NCI-H524 treated with DMSO at 0.1 percent for 48 hours (cell line): Measurements from ENCODE around the gene ANKS1A.

Experiments
- DNase-seq: peaks from one replicate; lab custom pipeline; 2025; lab: John Stamatoyannopoulos, UW

Gene ANKS1A

DNA sequence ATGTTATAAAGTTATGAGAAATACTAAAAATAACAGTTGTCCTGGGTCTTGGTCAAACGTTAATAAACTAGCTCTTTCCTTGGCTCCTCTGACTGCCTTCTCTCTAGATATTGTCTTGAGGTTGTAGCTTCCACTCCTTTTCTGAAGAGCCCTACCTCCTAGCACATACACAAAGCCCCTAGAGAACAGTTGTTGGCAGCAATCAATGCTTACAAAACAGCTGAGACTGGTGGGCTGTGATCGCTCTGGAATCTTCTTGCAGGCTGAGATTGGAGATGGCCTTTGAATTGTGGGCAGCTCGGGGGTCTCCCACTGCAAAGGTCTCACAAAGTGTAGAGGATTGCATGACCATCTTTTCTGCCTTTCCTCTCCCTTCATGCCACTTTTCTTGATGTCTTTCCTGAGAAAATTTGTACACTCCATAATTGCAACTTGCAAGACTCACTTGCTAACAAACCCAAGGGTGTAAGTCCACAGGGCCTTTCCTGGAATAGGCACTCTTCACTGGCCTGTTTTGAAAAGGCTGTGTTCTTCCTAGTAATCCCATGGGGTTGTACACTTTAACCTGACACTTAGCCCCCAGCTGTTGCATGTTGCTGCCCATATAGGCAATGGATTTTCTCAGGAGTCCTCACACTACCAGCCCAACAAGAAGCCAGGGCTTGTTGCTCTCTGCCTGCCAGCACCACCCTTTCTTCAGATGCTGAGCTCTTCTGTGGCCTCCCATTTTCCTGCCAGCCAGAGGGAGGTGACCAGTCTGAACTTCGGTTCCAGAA is 152.2 kb downstream of the ANKS1A start:
- no peak for DNase-seq

GRCh38 chr6:35042031-35042815 is 153.2 kb downstream of the ANKS1A start:
- no peak for DNase-seq

DNA sequence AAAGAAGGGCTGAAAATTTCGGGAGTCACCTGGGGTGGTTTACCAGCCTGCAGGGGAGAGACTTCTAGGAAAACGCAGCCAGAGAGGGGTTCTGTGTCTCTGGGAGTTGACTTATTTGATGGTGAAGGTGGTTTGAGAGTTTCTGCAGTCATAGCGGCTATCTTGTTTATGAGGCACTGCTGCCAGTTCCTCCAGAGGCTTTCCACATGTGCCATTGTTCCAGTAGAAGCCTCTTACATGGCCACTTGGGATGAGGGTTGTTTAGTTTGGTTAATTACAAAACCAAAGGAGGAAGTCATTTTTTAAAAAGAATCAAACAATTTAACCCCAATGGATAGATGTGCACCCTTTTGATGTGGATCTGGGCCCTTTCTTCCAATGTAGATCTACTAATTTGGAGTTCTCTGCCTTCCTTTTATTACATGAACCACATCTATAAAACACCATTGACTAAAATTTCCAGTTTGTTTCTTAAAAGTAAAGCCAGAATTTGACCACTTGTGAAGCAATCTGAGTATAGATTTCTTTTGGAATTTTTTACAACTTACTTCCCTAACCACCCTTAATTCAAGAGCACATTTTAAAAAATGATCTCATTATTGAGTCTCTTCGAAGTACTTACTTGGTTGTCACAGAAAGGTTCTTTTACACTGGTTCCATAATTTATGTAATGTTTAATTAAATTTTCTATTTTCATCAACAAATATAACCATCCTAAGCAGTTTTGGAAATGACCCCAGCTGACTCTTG is 154.5 kb downstream of the ANKS1A start:
- no peak for DNase-seq

GRCh38 chr6:35044145-35044745 is 155.2 kb downstream of the ANKS1A start:
- DNase-seq = no peak

DNA sequence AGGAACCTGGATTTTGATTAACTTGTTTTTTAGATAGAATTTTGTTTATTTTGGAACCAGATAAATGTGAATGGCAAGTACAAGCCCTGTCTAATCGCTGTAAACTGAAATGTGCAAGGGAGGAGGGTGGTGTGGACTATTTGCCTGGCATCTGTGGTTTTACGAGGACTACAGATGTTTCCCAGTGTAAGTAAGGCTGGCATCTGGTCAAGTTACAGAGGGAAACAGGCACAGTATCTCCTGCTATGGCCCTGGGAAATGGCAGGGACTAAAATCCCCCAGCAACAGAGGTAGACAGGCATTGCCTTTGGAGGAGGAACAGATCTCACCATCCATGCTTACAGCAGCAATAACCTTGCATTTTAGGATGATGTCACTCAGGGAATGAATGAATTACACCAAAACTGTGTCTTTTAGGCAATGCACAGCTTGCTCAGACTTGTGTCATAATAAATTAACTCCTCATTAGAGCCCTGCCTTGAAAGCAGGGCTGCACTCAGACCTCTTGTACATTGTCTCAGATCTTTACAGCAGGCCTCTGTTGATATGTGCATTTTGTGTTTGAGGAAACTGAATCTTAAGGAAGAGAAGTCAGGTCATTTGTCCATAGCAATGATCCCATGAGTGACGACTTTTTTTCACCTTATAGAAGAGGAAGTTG is 155.8 kb downstream of the ANKS1A start:
- DNase-seq = peak; percentile 57

DNA sequence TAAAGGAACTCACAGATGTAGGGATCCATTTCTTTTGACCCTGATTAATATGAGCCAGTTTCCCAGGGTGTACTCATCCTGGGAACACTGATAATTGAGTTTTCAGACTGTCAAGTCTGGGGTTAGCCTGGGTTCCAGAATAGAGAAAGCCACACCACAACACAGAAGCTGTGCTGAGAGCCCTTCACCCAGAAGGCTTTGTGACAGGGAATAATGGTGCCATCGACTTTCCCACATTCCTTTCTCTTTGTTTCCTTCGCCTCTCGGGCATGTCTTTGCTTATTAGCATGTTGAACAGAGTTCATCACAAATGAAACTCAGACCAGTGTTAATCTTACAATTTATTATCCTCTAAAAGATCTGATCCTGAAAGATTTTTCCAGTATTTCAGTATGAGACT is 157.0 kb downstream of the ANKS1A start:
- no peak for DNase-seq

- DNase-seq = no peak
These were observed 157.8 kb downstream of the ANKS1A start for GRCh38 chr6:35046862-35047261.

DNA sequence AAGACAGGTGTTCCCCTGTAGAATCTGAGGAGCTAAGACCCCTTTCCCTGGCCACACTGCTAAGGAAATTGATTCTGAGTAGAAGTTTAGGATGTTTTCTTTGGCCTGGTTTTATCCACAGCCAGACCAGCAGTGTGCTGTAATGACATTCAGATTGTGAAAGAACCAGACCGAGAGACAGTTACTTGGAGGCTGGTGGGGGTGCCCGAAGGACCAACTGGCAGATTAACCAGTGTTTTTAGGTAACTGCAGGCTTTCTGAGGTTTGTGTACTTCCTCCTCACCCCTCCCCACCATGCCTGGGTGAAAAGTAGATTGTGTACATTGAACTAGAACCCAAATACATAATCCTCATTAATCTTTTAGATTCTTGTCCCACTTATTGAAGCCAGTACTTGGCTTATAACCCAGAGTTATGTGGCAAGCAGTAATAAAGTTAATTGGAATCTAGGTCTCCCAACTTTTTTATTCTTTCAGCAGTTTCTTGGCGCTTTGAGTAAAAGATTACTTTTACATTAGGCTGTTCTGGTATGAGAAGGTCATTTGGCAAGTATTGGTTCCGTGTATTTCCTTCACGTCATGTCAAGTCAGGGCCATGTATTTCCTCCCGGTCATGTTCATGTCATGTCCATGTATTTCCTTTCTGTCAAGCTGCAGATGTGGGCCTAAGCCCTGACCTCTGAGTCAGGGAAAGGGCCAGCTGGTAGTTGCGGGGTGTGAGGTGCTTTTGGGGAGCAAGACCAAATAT is 158.4 kb downstream of the ANKS1A start:
- DNase-seq = no peak

DNA sequence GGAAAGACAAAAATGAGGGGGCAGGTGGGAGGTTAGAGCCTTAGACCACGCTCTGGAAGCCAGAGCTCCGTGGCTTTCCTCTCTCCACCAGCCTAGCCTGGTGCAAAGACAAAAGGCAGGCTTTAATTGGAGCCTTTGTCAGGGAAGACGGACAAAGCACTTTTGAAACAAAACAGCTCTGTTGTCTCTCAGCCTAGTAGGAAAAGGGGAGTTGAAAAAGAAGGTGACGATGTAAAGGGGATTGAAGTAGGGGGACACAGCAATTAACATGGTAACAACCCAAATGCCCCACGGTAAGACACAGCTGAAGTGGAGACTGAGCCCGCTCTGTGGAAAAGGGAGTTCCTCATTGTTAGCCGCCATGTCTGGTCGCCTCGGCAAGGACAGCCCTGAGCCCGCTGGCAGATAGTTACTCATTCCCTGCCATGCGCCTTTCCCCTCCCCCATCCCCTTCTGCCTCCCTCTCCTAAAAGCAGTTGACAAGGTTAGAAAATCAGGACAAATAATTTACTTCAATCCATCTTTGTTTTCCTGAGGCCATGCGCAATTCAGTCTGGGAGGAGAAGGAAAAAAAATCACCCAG is 159.1 kb downstream of the ANKS1A start:
- DNase-seq = no peak

DNA sequence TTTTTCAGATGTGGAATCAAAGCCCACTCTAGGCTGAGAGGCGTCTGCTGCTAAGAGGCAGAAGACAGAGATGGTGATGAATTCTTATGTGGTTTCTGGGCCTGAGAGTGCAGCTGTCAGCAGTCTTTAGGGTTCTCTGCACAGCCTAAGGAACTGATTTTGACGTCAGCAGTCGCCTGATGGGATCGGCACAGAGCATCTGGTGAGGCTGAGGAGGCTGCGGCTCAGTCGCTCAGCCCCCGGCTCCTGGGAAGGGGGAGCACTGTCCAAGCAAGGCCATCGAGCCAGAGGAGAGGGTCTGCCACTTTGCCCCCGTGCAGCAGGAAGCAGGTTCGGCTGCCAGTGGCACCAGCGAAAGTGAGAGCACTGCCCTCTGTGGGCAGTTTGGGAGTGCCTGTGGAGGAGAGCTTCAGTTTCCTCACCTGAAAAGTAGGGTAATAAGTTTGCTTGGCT is 159.6 kb downstream of the ANKS1A start:
- DNase-seq = peak; percentile 87

- peak; percentile 35 for DNase-seq
These were observed 160.2 kb downstream of the ANKS1A start for GRCh38 chr6:35049156-35049735.

- peak; percentile 56 for DNase-seq
These were observed 161.1 kb downstream of the ANKS1A start for GRCh38 chr6:35049900-35050756.

DNA sequence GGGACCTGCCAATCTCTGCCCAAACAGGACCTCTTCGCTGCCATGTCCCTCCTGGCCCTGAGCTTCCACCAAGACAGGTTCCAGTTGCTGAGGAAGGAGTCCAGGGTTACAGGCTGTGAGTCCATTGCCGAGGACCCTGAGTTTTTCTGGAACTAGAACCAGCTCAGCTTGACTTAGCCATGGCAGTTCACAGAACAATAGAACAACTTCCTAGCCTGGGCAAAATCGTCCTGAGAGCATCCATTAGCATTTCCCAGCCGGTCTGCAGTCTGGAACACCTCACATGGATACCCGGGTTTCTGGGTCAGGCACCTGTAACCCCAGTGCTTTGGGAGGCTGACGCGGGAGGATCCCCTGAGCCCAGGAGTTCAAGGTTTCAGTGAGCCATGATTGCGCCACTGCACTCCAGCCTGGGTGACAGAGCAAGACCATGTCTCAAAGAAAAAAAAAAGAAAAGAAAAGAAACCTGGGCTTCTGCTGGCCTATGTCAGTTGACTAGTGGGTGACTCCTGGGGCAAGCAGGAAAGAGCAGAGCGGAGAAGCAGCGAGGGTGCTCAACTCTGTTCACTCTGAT is 161.8 kb downstream of the ANKS1A start:
- DNase-seq = no peak

- DNase-seq = no peak
These were observed 162.3 kb downstream of the ANKS1A start for GRCh38 chr6:35051396-35051795.

- no peak for DNase-seq
These were observed 163.0 kb downstream of the ANKS1A start for GRCh38 chr6:35051997-35052583.

DNA sequence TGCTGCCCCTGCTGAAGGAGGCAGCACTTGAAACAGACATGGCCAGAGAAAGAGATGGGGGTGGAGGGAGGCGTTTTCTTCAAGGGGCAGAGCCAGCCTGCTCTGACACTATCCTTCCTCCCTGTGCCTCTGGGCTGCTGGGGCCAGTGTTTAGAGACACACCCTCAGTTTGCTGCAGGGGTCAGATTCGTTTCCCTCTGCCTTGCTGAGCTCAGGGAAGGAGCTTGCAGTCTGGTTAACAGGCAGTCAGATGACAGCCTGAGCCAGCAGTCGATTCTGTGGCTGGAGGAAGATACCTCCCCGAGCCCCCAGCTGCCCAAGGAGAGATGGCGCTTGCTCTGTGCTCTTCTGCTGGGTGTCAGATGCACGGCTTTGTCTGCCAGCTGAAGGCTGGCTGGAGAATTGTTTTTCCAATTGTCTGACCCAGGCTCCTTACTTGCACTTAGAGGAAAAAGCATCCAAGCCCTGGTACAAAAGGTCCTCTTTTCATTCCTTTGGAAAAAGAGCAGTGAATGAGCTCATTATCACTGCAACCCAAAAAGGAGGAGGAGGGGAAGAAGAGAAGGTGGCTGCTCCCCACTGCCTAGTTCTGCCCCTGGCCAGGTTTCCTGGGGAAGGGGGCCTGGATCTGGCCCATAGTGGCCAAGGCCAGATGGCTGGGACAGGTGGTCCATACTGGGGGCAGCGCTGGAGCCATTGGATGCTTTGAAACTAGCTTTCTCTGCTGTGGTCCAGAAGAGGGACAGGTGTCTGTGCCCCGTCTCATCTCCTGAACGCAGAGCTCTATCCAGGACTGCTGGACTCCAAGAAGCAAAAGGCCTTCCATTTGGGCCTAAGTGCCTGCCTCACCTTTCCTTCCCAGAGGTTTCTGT is 163.9 kb downstream of the ANKS1A start:
- DNase-seq = peak; percentile 45

- DNase-seq = no peak
These were observed 164.6 kb downstream of the ANKS1A start for GRCh38 chr6:35053701-35054100.
